Activated naive CD8-positive, alpha-beta T cell treated with anti-CD3 and anti-CD28 coated beads, Interleukin-2, amount 50 U/mL, for 24 hours (primary cell): ENCODE measurements around the gene PRKD1.

Source experiments
- ATAC-seq: fragments of 150-1000 bp; cut with Tn5 transposase; one replicate; pipeline ENCODE4 v1.10.0; 2021
- DNase-seq: peaks from one replicate; pipeline ENCODE4 v3.0.0; 2021
- H3K27ac Mint-ChIP-seq: one replicate; pipeline ENCODE4 v1.8.0; 2021; ENCODE audit warnings: mild to moderate bottlenecking, mixed read lengths
- H3K27me3 Mint-ChIP-seq: one replicate; pipeline ENCODE4 v1.8.0; 2021; ENCODE audit warnings: mixed read lengths
- H3K36me3 Mint-ChIP-seq: one replicate; pipeline ENCODE4 v1.8.0; 2021; ENCODE audit warnings: low read depth, mixed read lengths
- H3K4me1 Mint-ChIP-seq: one replicate; pipeline ENCODE4 v1.8.0; 2021; ENCODE audit warnings: mixed read lengths
- H3K4me3 Mint-ChIP-seq: one replicate; pipeline ENCODE4 v1.8.0; 2021; ENCODE audit warnings: mild to moderate bottlenecking, moderate library complexity, mixed read lengths
- H3K9me3 Mint-ChIP-seq: one replicate; pipeline ENCODE4 v1.8.0; 2021; ENCODE audit warnings: mixed read lengths

PRKD1 gene

GRCh38 chr14:29918981-29919380 is 8.7 kb downstream of the PRKD1 start:
- no peaks in the 10 kb centered on the region for H3K9me3 Mint-ChIP-seq
- no peak overlapping the region for H3K4me3 Mint-ChIP-seq
- DNase-seq (no peak), ATAC-seq (no peak)
- H3K36me3 Mint-ChIP-seq, result no peaks in the 10 kb centered on the region
- H3K27ac Mint-ChIP-seq, result no peak overlapping the region
- H3K27me3 Mint-ChIP-seq, result peaks cover 3% of the 10 kb centered on the region
- no peaks in the 10 kb centered on the region for H3K4me1 Mint-ChIP-seq

- Mint-ChIP-seq H3K9me3 (no peaks in the 10 kb centered on the region), H3K27me3 (no peaks in the 10 kb centered on the region), H3K36me3 (no peaks in the 10 kb centered on the region), H3K27ac (no peak overlapping the region), H3K4me3 (no peak overlapping the region), H3K4me1 (no peaks in the 10 kb centered on the region)
- no peak for ATAC-seq
- no peak for DNase-seq
Observed at GRCh38 chr14:29913566-29913965, 14.1 kb downstream of the PRKD1 start.

GRCh38 chr14:29911810-29912209 is 15.8 kb downstream of the PRKD1 start:
- ATAC-seq, result no peak
- Mint-ChIP-seq H3K4me1 (no peaks in the 10 kb centered on the region), H3K4me3 (no peak overlapping the region), H3K9me3 (no peaks in the 10 kb centered on the region), H3K27ac (no peak overlapping the region), H3K27me3 (no peaks in the 10 kb centered on the region), H3K36me3 (no peaks in the 10 kb centered on the region)
- no peak for DNase-seq

GRCh38 chr14:29908652-29909577 is 18.7 kb downstream of the PRKD1 start:
- no peak overlapping the region for H3K27ac Mint-ChIP-seq
- no peaks in the 10 kb centered on the region for H3K9me3 Mint-ChIP-seq
- ATAC-seq (no peak), DNase-seq (no peak)
- H3K36me3 Mint-ChIP-seq, result no peaks in the 10 kb centered on the region
- H3K4me3 Mint-ChIP-seq, result no peak overlapping the region
- no peaks in the 10 kb centered on the region for H3K27me3 Mint-ChIP-seq
- no peaks in the 10 kb centered on the region for H3K4me1 Mint-ChIP-seq

GRCh38 chr14:29906256-29906870 is 21.3 kb downstream of the PRKD1 start:
- H3K4me1 Mint-ChIP-seq, result no peaks in the 10 kb centered on the region
- no peaks in the 10 kb centered on the region for H3K36me3 Mint-ChIP-seq
- no peak for ATAC-seq
- DNase-seq, result no peak
- no peaks in the 10 kb centered on the region for H3K27me3 Mint-ChIP-seq
- H3K4me3 Mint-ChIP-seq, result no peak overlapping the region
- H3K9me3 Mint-ChIP-seq, result no peaks in the 10 kb centered on the region
- no peak overlapping the region for H3K27ac Mint-ChIP-seq

GRCh38 chr14:29905543-29905942 is 22.1 kb downstream of the PRKD1 start:
- Mint-ChIP-seq H3K4me3 (no peak overlapping the region), H3K9me3 (no peaks in the 10 kb centered on the region), H3K27ac (no peak overlapping the region)

GRCh38 chr14:29900609-29901350 is 26.9 kb downstream of the PRKD1 start:
- Mint-ChIP-seq H3K27ac (no peak overlapping the region), H3K36me3 (no peaks in the 10 kb centered on the region), H3K4me3 (no peak overlapping the region), H3K27me3 (no peaks in the 10 kb centered on the region), H3K9me3 (peaks cover 5% of the 10 kb centered on the region), H3K4me1 (no peaks in the 10 kb centered on the region)
- ATAC-seq (no peak), DNase-seq (no peak)

More at GRCh38 chr14:29905543-29905942, 22.1 kb downstream of the PRKD1 start:
- Mint-ChIP-seq H3K27me3 (no peaks in the 10 kb centered on the region), H3K4me1 (no peaks in the 10 kb centered on the region), H3K36me3 (no peaks in the 10 kb centered on the region)
- ATAC-seq, result no peak
- DNase-seq, result no peak

- Mint-ChIP-seq H3K4me3 (no peak overlapping the region), H3K27me3 (no peaks in the 10 kb centered on the region), H3K4me1 (no peaks in the 10 kb centered on the region), H3K27ac (no peak overlapping the region), H3K9me3 (peaks cover 13% of the 10 kb centered on the region), H3K36me3 (no peaks in the 10 kb centered on the region)
- ATAC-seq (no peak), DNase-seq (no peak)
Observed at GRCh38 chr14:29898470-29898869, 29.2 kb downstream of the PRKD1 start.

GRCh38 chr14:29897181-29897580 is 30.5 kb downstream of the PRKD1 start:
- no peaks in the 10 kb centered on the region for H3K27me3 Mint-ChIP-seq
- H3K36me3 Mint-ChIP-seq, result no peaks in the 10 kb centered on the region
- H3K9me3 Mint-ChIP-seq, result peaks cover 13% of the 10 kb centered on the region
- H3K27ac Mint-ChIP-seq, result no peak overlapping the region
- DNase-seq, result no peak
- no peak overlapping the region for H3K4me3 Mint-ChIP-seq
- no peaks in the 10 kb centered on the region for H3K4me1 Mint-ChIP-seq
- no peak for ATAC-seq

- no peak overlapping the region for H3K4me3 Mint-ChIP-seq
- H3K4me1 Mint-ChIP-seq, result no peaks in the 10 kb centered on the region
- H3K36me3 Mint-ChIP-seq, result no peaks in the 10 kb centered on the region
- DNase-seq, result no peak
- H3K27ac Mint-ChIP-seq, result no peak overlapping the region
- H3K9me3 Mint-ChIP-seq, result peaks cover 13% of the 10 kb centered on the region
- no peak for ATAC-seq
- H3K27me3 Mint-ChIP-seq, result peaks cover under 1% of the 10 kb centered on the region
Observed at GRCh38 chr14:29896354-29896821, 31.3 kb downstream of the PRKD1 start.

- no peaks in the 10 kb centered on the region for H3K36me3 Mint-ChIP-seq
- peaks cover 13% of the 10 kb centered on the region for H3K9me3 Mint-ChIP-seq
- peaks cover 2% of the 10 kb centered on the region for H3K27me3 Mint-ChIP-seq
- H3K4me1 Mint-ChIP-seq, result no peaks in the 10 kb centered on the region
- H3K4me3 Mint-ChIP-seq, result no peak overlapping the region
- DNase-seq (no peak), ATAC-seq (no peak)
- H3K27ac Mint-ChIP-seq, result no peak overlapping the region
Observed at GRCh38 chr14:29895591-29896083, 32.0 kb downstream of the PRKD1 start.

GRCh38 chr14:29893989-29894388 is 33.7 kb downstream of the PRKD1 start:
- Mint-ChIP-seq H3K9me3 (peaks cover 8% of the 10 kb centered on the region), H3K27ac (no peak overlapping the region), H3K4me3 (no peak overlapping the region), H3K36me3 (no peaks in the 10 kb centered on the region), H3K4me1 (no peaks in the 10 kb centered on the region), H3K27me3 (peaks cover 2% of the 10 kb centered on the region)
- no peak for DNase-seq
- ATAC-seq, result no peak

GRCh38 chr14:29892327-29892726 is 35.3 kb downstream of the PRKD1 start:
- ATAC-seq (no peak), DNase-seq (no peak)
- no peaks in the 10 kb centered on the region for H3K36me3 Mint-ChIP-seq
- H3K9me3 Mint-ChIP-seq, result peaks cover 8% of the 10 kb centered on the region
- no peak overlapping the region for H3K4me3 Mint-ChIP-seq
- peaks cover 2% of the 10 kb centered on the region for H3K27me3 Mint-ChIP-seq
- no peaks in the 10 kb centered on the region for H3K4me1 Mint-ChIP-seq
- H3K27ac Mint-ChIP-seq, result no peak overlapping the region

GRCh38 chr14:29885988-29886387 is 41.7 kb downstream of the PRKD1 start:
- no peak for ATAC-seq
- no peak for DNase-seq
- H3K27me3 Mint-ChIP-seq, result no peaks in the 10 kb centered on the region
- no peaks in the 10 kb centered on the region for H3K36me3 Mint-ChIP-seq
- H3K27ac Mint-ChIP-seq, result no peak overlapping the region
- no peaks in the 10 kb centered on the region for H3K4me1 Mint-ChIP-seq
- peaks cover 20% of the 10 kb centered on the region for H3K9me3 Mint-ChIP-seq
- no peak overlapping the region for H3K4me3 Mint-ChIP-seq
